ENCODE data around the gene ACACA.

GRCh38 chr17:37295888-37296287 is 110.7 kb downstream of the ACACA start:
- TF ChIP-seq CTCF (IDR thresholded peaks at IDR 0.05; ENCODE audit: low read length) (no peak), EZH2 (optimal IDR thresholded peaks at IDR 0.05; ENCODE audit: low read depth, low read length) (no peak), EZH2phosphoT487 (IDR thresholded peaks at IDR 0.05; ENCODE audit: low read length) (no peak)

All from MM.1S (cell line).